ENCODE data around the gene RAD23B.

The RAD23B gene

DNA sequence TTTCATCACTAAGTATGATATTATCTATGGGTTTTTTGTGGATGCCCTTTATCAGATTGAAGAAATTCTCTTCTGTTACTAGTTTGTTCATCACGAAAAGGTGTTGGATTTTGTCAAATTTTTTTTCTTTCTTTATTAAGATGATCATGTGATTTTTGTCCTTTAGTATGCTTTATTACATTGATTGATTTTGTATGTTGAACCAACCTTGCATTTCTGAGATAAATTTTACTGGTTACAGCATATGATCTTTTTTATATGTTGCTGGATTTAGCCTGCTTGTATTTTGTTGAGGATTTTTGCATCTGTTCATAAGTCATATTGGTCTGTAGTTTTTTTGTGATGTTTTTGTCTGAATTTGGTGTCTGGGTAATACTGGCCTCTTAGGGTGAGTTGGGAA is 42.8 kb downstream of the RAD23B start:
- no peak for DNase-seq (ENCODE audit: low read depth, low spot score)
- H3K4me3 ChIP-seq (ENCODE audit: low read length) = no peak overlapping the region

DNA sequence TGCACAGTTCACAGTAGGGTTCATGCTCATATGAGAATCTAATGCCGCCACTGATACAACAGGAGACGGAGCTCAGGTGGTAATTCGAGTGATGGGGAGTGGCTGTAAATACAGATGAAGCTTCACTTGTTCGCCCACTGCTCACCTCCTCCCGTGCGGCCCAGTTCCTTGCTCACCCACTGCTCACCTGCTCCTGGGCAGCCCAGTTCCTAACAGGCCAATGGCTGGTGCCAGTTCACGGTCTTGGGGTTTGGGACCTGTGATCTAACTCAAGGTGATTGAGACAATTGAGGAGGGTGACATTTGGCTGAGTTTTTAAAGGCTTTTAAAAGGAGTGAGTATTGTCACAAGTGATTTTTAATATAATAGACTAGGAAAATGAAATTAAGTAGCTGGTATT is 45.4 kb downstream of the RAD23B start:
- no peak overlapping the region for H3K4me3 ChIP-seq (ENCODE audit: low read length)

DNA sequence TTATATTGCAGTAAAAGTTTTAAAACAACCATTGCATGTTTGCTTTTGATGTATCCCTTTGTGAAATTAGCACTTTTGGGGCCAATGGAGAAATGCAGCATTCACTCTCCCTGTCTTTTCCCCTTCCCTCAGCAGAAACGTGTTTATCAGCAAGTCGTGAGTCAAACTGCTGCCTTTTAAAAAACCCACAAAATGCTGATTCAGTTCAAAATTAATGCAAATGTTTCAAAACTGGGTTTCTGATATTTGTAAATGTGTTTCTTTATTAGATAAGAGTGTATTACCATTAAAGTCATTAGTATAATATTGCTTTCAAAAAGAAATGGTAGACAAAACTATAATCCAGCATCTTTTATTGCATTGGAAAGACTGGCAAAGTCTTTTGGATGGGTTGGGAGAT is 47.3 kb downstream of the RAD23B start:
- no peak overlapping the region for H3K4me3 ChIP-seq (ENCODE audit: low read length)
- no peak for DNase-seq (ENCODE audit: low read depth, low spot score)

More for the DNA sequence above, 45.4 kb downstream of the RAD23B start:
- DNase-seq (ENCODE audit: low read depth, low spot score) = no peak

DNA sequence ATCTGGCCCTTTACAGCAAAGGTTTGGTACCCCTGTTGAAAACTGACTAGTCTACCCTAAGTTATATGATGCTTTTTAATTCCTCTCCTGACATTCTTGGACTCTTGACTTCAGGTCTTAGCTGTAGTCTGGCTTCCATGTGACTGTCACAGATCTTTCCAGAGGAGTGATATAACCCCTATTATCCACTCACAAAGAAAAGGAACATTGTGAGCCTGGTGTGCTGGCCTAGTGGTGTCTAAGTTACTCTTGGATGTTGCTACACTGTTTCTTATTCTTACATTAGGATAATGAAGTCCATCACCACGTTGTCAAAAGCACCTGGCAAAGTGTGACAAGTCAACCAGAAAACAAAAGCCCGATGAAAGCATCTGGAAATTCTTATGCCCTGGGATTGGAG is 49.8 kb downstream of the RAD23B start:
- no peak overlapping the region for H3K4me3 ChIP-seq (ENCODE audit: low read length)
- DNase-seq (ENCODE audit: low read depth, low spot score) = no peak

DNA sequence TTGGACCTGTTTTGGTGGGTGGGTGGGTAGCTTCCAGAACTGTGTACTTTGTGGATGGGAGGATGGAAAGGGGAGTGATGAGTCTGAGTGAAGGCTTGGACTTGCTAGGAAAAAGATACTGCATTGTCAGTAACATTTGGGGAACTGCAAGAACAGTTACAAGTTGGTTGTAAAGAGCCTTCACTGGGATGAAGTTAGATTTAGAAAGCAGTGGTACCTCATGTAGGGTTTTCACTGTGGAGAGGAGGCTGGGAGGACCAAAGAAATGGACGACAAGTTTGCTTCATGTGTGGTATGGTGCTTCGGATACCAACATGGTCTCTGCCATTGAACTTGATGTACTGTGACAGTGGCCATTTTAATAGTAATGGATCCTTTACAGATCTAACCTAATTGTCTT is 50.3 kb downstream of the RAD23B start:
- DNase-seq (ENCODE audit: low read depth, low spot score) = no peak

DNA sequence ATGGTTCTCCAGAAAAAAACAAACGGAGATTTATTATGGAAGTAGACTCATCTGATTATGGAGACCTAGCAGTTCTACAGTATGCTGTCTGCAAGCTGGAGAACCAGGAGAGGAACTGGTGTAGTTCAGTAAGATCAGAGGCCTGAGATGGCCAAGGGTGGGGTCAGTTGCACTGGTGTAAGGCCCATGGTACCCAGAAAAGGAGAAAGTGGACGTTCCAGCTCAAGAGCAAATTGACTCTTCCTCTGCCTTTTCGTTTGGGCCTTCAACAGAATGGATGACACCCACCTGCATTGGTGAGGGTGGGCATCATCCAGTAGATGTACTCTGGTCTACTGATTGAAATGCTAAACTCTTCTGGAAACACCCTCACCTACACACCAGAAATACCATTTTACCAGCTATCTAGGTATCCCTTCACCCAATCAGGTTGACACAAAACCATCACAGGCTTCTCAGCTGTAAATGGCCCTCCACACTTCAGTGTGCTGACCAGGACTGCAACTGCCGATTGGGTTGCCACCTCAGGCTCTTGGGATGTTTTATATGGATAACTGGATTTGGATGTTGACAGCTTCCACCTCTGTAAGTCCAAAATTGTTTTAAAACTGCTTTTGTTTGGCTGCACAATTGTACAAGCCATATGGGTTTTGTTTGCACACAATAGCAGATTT is 51.2 kb downstream of the RAD23B start:
- no peak for DNase-seq (ENCODE audit: low read depth, low spot score)
- no peak overlapping the region for H3K4me3 ChIP-seq (ENCODE audit: low read length)

More for the DNA sequence above, 50.3 kb downstream of the RAD23B start:
- H3K4me3 ChIP-seq (ENCODE audit: low read length) = no peak overlapping the region

DNA sequence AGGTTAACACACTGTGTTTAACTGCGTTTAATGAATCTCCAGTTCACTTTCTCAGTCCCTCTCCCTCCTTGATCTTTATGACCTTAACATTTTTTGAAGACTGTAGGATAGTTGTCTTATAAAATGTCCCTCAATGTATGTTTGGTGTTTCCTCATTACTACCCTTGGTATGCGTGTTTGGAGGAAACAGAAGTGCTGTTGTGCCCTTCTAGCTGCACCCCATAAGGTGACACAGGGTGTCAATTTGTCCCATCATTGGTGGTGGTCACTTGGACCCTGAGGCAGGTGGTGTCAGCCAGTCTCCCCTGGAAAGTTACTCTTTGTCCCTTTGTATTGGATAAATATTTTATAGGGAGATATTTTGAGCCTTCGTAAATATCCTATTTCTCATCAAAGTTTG is 52.3 kb downstream of the RAD23B start:
- no peak for DNase-seq (ENCODE audit: low read depth, low spot score)
- H3K4me3 ChIP-seq (ENCODE audit: low read length) = no peak overlapping the region

DNA sequence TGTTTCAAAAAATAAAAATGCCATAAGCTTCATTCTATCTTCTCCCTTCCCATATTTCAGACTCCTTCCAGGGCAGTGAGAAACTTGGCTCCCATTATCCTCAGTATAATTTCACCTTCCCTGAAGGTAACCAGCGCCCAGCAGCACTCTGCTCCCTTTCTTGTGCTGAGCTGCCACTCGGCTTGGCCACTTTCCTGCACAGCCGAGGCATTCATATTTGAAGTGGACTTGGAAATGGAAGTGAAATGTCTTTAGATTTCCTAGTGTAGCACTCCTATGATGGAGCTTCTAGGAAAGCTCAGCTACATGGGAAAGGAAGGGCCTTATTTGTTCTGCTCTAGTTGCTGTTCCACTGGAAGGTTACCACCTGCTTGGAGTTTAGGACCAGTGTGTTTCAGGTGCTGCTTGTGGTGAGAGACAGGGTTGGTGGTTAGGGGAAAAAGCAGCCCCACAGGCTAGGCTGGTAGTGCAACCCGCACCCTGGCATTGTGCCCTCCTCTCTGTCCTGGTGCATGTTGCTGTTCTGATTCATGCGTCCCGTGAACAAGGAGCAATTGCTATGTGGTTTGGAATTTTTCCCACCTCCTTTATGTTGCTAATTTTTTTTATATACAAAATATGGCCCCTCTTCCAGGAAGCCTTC is 53.8 kb downstream of the RAD23B start:
- H3K4me3 ChIP-seq (ENCODE audit: low read length) = no peak overlapping the region
- no peak for DNase-seq (ENCODE audit: low read depth, low spot score)

DNA sequence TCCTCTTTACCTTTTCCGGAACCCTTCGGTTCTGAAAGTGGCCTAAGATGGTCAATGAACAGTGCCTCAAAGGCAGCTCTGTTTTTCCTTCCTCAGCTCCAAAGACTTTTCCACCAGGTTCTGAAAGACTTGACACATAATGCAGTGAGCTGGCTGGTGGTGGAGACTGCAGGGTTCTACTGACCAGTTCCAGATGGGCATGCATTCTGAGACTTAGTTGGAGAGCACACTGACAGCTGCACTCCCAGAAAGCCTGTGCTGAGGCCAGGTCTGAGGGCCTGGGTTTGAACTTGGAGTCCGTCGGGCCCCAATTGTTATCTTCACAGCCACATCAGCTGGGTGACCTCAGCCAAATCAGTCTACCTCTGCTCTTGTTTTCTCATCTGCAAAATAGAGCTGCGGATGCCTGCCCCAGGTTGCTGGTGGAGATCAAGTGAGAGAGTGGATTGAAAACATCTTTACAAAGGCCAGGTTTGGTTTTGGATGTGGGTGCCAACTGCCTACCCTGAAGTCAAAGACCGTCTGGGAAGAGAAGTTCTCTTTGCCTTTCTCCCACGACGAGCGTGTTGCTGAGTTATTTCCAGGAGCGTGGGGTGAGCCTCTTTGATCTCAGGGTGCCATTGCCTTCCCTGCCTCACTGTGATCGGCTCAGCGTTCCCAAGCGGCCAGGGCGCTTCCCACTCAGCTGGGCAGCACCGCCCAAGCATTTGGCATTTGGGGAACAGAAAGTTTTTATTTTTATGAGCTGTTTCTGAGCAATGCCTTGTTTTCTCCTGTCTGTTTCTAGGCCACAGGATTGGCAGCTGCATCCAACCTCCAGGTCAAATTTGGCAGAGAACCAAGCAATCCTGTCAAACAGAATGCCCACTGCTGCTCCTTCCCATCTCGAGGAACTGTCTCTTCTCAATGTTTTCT is 54.9 kb downstream of the RAD23B start:
- DNase-seq (ENCODE audit: low read depth, low spot score) = no peak
- no peak overlapping the region for H3K4me3 ChIP-seq (ENCODE audit: low read length)

DNA sequence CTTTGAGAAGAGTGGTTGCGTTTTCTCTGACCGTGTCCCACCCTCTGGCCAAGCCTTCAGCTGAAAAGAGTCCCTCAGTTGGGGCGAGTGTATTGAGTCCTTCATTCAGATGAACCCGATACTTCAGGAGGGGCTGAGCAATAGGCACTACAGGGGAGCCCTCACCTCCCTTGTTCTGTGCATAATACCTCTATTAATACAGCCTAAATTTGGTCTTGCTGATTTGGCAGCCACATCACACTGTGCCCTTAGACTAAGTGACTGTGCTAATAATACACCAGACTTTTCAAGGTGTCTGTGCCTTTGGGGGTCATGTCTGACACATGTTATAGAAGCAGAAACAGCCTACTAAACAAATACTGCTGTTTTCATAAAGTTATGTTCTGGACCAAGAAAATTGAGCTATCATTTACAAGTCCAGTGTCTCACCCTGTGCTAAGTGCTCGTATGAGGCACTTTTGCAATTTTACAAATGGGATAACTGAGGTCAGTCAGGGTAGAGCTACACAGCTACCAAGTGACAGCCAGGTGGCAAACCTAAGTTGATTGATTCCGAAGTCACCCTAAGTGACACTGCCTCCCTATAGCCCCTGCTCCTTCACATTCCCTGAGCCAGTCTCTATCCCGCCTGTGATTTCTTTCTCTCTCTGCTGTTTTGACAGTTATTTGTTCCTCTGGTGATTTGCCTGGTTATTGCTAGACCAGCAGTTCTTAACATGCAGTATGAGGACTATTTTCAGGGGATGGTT is 56.0 kb downstream of the RAD23B start:
- no peak for DNase-seq (ENCODE audit: low read depth, low spot score)
- no peak overlapping the region for H3K4me3 ChIP-seq (ENCODE audit: low read length)

DNA sequence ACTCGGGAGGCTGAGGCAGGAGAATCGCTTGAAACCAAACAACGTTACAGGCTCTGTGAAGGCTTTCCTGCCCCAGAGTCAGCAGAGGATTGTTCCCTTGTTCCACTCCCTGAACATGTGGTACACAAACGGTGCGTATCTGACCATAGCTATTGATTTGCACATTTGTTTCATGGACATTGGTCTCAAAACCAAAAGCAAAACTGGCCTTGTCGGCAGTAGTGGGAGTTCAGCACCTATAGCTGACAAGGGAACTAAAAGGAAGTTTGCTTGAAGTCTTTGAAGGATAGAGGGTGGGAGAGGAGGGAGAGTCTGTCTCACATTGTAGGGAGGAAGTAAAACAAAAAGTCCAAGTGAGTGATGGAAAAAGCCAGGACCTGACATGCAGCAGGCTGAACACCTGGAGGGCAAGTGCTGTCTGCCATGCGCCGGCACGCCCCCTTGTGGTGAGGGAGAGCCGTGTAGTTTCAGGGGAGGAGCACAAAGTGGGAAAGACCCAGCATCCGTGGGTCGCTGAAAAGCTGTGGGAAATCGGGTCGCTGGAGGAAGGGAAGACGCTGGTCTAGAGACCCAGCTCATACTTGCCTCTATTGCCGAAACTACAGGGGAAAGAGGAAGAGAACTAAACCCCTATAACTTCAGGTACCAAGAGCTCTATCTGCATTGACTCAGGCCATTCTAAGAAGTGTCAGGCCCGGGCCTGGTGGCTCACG is 58.0 kb downstream of the RAD23B start:
- H3K4me3 ChIP-seq (ENCODE audit: low read length) = no peak overlapping the region
- peak; percentile 55 for DNase-seq (ENCODE audit: low read depth, low spot score)

DNA sequence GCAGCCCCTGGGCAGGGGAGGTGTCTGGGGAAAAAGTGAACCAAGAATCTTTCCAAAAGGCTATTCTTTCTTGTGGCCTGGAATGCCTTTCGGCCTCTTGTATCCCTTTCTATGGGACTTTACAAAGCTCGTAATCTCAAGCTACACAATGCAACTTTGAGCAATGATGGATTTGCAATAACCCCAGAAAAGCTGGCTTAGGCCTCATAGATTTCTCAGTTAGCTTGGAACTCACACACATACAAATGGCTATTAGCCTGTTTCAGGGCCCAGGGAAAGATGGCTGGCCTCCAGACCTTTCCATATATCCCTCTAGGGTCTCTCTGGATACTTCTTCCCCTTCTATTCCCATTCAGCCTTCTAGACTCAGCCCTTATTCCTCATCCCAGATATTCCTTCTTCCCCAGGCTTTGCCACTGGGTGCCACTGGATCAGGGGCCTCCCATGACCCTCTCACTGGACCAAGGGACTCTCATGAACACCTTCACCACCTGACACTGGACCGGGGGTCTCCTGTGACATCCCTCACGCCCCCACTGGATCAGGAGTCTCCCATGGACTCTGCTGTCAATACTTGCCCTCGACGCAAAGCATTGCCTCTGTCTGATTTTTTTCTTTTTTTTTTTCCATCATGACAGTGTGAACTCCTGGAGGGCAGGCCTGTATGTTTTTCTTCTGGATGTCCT is 59.5 kb downstream of the RAD23B start:
- no peak for DNase-seq (ENCODE audit: low read depth, low spot score)
- no peak overlapping the region for H3K4me3 ChIP-seq (ENCODE audit: low read length)

DNA sequence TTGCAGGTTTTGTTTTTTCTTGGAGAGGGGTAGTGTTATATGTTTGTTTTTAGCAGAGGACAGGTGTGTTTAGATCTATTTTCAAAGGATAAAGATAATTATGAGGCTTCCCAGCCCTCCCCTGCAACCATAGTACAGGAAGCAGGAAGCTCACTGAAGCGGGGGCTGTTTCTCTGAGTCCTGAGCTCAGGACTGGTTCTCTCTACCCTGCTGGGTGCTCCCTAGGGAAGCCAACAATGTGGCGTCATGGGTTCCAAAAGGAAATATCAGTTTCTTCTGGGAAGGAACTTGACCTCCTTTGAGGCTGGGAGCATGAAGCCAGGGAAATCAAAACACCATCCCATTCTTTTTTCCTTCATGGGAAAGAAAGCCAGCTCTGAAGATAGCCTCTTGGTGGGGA is 62.2 kb downstream of the RAD23B start:
- H3K4me3 ChIP-seq (ENCODE audit: low read length) = no peak overlapping the region
- DNase-seq (ENCODE audit: low read depth, low spot score) = peak; percentile 45

DNA sequence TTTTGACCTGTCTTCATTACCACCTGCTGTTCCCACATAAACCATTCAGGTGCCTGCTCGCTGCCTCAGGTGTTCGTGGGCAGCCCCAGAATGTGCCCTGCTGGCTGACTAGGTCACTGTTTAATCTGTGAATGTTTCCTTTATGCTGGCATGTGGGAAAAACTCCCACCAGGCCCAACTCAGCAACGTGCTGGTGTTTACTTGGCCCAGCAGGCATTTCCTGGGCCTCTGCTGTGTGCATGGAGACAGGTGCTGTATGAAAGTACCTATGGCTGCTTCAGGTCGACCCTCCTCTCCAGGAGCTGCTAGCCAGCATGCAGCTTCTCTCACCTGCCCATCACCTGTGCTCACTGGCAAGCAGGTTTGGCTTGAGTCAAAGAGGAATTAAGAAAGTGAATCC is 65.8 kb downstream of the RAD23B start:
- no peak overlapping the region for H3K4me3 ChIP-seq (ENCODE audit: low read length)
- no peak for DNase-seq (ENCODE audit: low read depth, low spot score)

DNA sequence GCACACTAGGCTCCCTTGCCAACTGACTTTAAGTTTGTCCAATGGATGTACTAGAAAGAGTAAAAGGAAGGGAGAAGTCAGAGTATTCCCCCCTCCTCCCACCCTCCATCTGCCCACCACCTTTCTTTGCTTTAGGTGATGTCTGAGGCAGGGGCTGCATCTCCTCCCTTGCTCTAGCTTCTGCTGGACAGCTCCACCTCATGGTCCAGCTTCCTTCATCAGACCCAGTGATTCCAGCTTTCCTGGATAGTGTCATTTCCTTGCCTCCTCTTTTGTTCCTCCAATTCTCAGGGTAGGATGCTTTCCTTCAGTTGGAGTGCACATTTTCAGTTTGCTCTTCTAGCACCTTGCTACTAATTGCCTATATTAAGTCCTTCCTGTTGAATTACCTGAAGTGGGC is 67.4 kb downstream of the RAD23B start:
- DNase-seq (ENCODE audit: low read depth, low spot score) = no peak
- no peak overlapping the region for H3K4me3 ChIP-seq (ENCODE audit: low read length)

DNA sequence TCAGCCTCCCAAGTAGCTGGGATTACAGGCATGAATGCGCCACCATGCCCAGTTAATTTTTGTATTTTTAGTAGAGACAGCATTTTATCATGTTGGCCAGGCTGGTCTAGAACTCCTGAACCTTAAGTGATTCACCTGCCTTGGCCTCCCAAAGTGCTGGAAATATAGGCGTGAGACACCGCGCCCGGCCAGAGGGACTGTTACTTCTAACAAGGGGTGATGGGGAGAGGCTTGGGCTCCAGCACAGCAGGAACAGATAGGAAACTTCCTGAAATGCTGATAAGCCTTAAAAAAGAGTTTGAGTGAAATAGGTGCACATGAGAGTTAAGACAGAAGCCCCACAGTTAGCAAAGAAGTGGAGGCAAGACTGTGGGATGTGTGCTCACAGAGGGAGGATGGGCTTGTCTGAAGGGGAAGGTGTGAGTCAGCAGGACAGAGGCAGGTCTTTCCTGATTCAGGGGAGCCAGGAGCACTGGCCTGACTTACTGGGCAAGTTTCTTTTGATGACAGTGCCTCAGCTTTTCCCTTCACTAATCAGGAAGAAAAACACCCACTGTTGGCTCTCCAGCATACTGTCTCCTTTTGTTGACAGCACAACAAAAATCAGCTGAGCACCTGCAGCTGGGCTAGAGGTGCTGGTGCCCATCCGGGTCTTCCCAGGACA is 68.4 kb downstream of the RAD23B start:
- DNase-seq (ENCODE audit: low read depth, low spot score) = no peak
- H3K4me3 ChIP-seq (ENCODE audit: low read length) = no peak overlapping the region

DNA sequence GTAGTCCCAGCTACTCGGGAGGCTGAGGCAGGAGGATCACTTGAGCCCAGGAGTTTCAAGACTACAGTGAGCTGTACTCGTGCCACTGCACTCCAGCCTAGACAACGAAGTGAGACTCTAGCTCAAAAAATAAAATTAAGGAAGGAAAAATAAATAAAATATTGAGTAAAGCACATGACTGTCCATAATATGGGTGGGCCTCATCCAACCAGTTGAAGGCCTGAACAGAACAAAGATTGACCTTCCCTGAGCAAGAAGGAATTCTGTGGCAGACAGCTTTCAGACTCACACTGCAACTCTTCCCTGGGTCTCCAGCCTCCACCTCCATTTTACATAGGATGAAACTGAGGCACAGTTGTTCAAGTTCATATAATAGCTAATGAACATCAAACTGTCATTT is 72.3 kb downstream of the RAD23B start:
- H3K4me3 ChIP-seq (ENCODE audit: low read length) = no peak overlapping the region
- no peak for DNase-seq (ENCODE audit: low read depth, low spot score)

DNA sequence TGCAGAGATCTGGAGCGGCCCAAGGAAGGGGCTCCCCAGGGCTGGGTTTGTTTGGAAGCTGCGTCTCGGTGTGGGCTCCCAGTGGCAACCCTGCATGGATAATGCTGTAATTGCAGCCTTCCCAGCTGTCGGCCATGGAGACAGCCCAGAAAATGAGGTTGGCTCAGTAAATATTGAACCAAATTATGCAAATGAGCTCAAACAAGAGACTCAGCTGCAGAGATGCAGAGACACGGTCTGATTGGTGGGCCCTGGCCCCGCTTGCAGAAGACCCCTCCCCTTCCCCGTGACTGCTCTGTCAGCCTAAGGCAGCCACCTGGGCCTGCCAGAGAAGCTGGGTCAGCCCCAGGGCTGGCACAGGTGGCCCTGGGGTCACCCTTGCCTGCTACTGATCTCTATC is 75.9 kb downstream of the RAD23B start:
- no peak overlapping the region for H3K4me3 ChIP-seq (ENCODE audit: low read length)
- no peak for DNase-seq (ENCODE audit: low read depth, low spot score)
